HCT116 (cell line): ENCODE measurements around the gene CFAP410. TPM values are rescaled to one million over a fixed set of nuclear protein-coding genes. Genes with fewer than 3 reads are reported as not detected.

Experiments
- ATAC-seq: fragments of 200-7000 bp; cut with Tn5 transposase; 2 replicates; pipeline ENCODE4 v1.9.1; 2020; ENCODE audit warnings: mild to moderate bottlenecking, moderate library complexity
- BruUV-seq: library from RNA; stranded (reverse); fragments of 400-500 nt; replicated peaks from 2 replicates; lab custom pipeline; 2021; lab: Mats Ljungman, UMichigan
- CTCF ChIA-PET: fragments of 300-600 bp; sonication (Branson Sonifier 250); formaldehyde crosslinking; loops from one replicate; lab custom pipeline; 2021; ENCODE audit warnings: antibody characterized with exemption; lab: Charles Lee
- POLR2A ChIA-PET: fragments of 300-600, 350-600 bp; sonication (Branson Sonifier 250); formaldehyde crosslinking; loops from one replicate; lab custom pipeline; 2021; ENCODE audit warnings: antibody characterized with exemption; lab: Charles Lee
- RAD21 ChIA-PET, 2 experiments: fragments of 300-600 bp; sonication (Branson Sonifier 250); formaldehyde crosslinking; loops; one replicate each; lab custom pipeline; 2023; ENCODE audit warnings: low total read pairs in 2 of 2; ENCODE audit not compliant: uncharacterized antibody in 2 of 2, unreplicated experiment in 2 of 2, low non-redundant PET in 1 of 2; lab: Charles Lee
- DNase-seq: peaks from one replicate; pipeline ENCODE4 v3.0.0-alpha.2; 2010; ENCODE audit warnings: low read depth, low spot score
- H2AFZ ChIP-seq: fragments of 200-600 bp; shearing (Covaris generic), sonication (generic); 2 replicates; pipeline ENCODE4 v1.6.1; 2017; ENCODE audit warnings: low read depth, mixed run types, mixed read lengths, antibody characterized with exemption, low read length; ENCODE audit not compliant: poor library complexity, severe bottlenecking
- H3K27ac ChIP-seq: 2 replicates; pipeline ENCODE4 v1.5.1; 2012; ENCODE audit warnings: low read depth, low read length
- H3K27me3 ChIP-seq: fragments of 200-600 bp; sonication (generic); 2 replicates; pipeline ENCODE4 v1.6.1; 2016; ENCODE audit warnings: mixed run types, low read length, mixed read lengths; ENCODE audit not compliant: insufficient read depth
- H3K36me3 ChIP-seq, 2 experiments: fragments of 200-500 bp in 1 of 2; fragments of 200-600 bp in 1 of 2; sonication (Bioruptor generic) in 1 of 2; sonication (generic) in 1 of 2; 2 replicates each; pipeline versions ENCODE4 v1.5.1 to v1.6.1; 2014 to 2016; ENCODE audit warnings: low read length in 2 of 2, inconsistent platforms in 1 of 2, mixed read lengths in 1 of 2, mixed run types in 1 of 2; ENCODE audit not compliant: insufficient read depth in 2 of 2, control insufficient read depth in 1 of 2
- H3K4me1 ChIP-seq, 2 experiments: fragments of 200-600 bp in 1 of 2; sonication (generic) in 1 of 2; 2 replicates each; pipeline versions ENCODE4 v1.5.1 to v1.6.1; 2012 to 2017; ENCODE audit warnings: low read length in 2 of 2, inconsistent platforms in 1 of 2, mild to moderate bottlenecking in 1 of 2, mixed read lengths in 1 of 2, mixed run types in 1 of 2, moderate library complexity in 1 of 2; ENCODE audit not compliant: insufficient read depth in 2 of 2, control insufficient read depth in 1 of 2
- H3K4me2 ChIP-seq: fragments of 200-600 bp; sonication (generic); 2 replicates; pipeline ENCODE4 v1.6.1; 2017; ENCODE audit warnings: mixed run types, low read length, mixed read lengths
- H3K4me3 ChIP-seq, 2 experiments: fragments of 200-600 bp in 1 of 2; sonication (generic) in 1 of 2; replicated peaks in 1 of 2; 2 replicates each; pipeline ENCODE4 v1.5.1; 2011 to 2016; ENCODE audit warnings: low read length in 2 of 2, control low read depth in 1 of 2, low read depth in 1 of 2, mild to moderate bottlenecking in 1 of 2, mixed read lengths in 1 of 2, mixed run types in 1 of 2
- H3K79me2 ChIP-seq: fragments of 200-600 bp; sonication (generic); 2 replicates; pipeline ENCODE4 v1.6.1; 2017; ENCODE audit warnings: mild to moderate bottlenecking, mixed run types, low read length, moderate library complexity, mixed read lengths; ENCODE audit not compliant: insufficient read depth
- H3K9ac ChIP-seq: fragments of 200-600 bp; sonication (generic); 2 replicates; pipeline ENCODE4 v1.6.1; 2016; ENCODE audit warnings: low read length, mixed read lengths
- H3K9me2 ChIP-seq: fragments of 200-600 bp; sonication (generic), shearing (Covaris generic); 2 replicates; pipeline ENCODE4 v1.6.1; 2017; ENCODE audit warnings: mixed run types, mild to moderate bottlenecking, moderate library complexity; ENCODE audit not compliant: insufficient read depth
- H3K9me3 ChIP-seq, 2 experiments: fragments of 200-500 bp in 1 of 2; fragments of 200-600 bp in 1 of 2; sonication (Bioruptor generic) in 1 of 2; sonication (generic) in 1 of 2; 2 replicates each; pipeline ENCODE4 v1.6.1; 2014 to 2017; ENCODE audit warnings: low read length in 2 of 2, mixed read lengths in 2 of 2, inconsistent platforms in 1 of 2, low read depth in 1 of 2, mild to moderate bottlenecking in 1 of 2, mixed run types in 1 of 2, moderate library complexity in 1 of 2; ENCODE audit not compliant: control insufficient read depth in 1 of 2, insufficient read depth in 1 of 2
- H4K20me1 ChIP-seq: fragments of 200-600 bp; sonication (generic), shearing (Covaris generic); 2 replicates; pipeline ENCODE4 v1.6.1; 2017; ENCODE audit warnings: mixed run types, mild to moderate bottlenecking, moderate library complexity; ENCODE audit not compliant: insufficient read depth
- ATF3 ChIP-seq: IDR thresholded peaks from 2 replicates; pipeline ENCODE4 v1.6.1; 2012
- CTCF ChIP-seq, 3 experiments: fragments of 200-600 bp in 1 of 3; sonication (generic) in 1 of 3; IDR thresholded peaks in 2 of 3; conservative IDR thresholded peaks in 1 of 3; 2 replicates each; pipeline ENCODE4 v1.5.1; 2012 to 2017; ENCODE audit warnings: low read depth in 2 of 3, low read length in 2 of 3, antibody characterized with exemption in 1 of 3, borderline replicate concordance in 1 of 3, control low read depth in 1 of 3, mild to moderate bottlenecking in 1 of 3, mixed read lengths in 1 of 3, mixed run types in 1 of 3, moderate library complexity in 1 of 3; ENCODE audit not compliant: insufficient read depth in 1 of 3
- ELF1 ChIP-seq: IDR thresholded peaks from 2 replicates; pipeline ENCODE4 v1.6.1; 2012; ENCODE audit warnings: low read depth, borderline replicate concordance
- EZH2 ChIP-seq: fragments of 200-600 bp; sonication (generic); IDR thresholded peaks from 2 replicates; pipeline ENCODE4 v1.6.1; 2017; ENCODE audit warnings: antibody characterized with exemption, mixed run types
- EZH2phosphoT487 ChIP-seq: fragments of 200-600 bp; IDR thresholded peaks from 2 replicates; pipeline ENCODE4 v1.6.1; 2018; ENCODE audit warnings: antibody characterized with exemption, borderline replicate concordance
- RAD21 ChIP-seq: IDR thresholded peaks from 2 replicates; pipeline ENCODE4 v1.6.1; 2012; ENCODE audit warnings: low read depth, mild to moderate bottlenecking
- REST ChIP-seq: IDR thresholded peaks from 2 replicates; pipeline ENCODE4 v1.6.1; 2012; ENCODE audit warnings: low read depth
- SIN3A ChIP-seq: IDR thresholded peaks from 2 replicates; pipeline ENCODE4 v1.6.1; 2012; ENCODE audit warnings: low read depth
- SP1 ChIP-seq: IDR thresholded peaks from 2 replicates; pipeline ENCODE4 v1.6.1; 2012; ENCODE audit warnings: low read depth
- YY1 ChIP-seq: IDR thresholded peaks from 2 replicates; pipeline ENCODE4 v1.6.1; 2011; ENCODE audit warnings: low read length, low read depth, moderate library complexity, mild to moderate bottlenecking; ENCODE audit not compliant: insufficient replicate concordance; ENCODE audit errors: extremely low read depth
- intact Hi-C: fragments of 100-400 bp; cut with micrococcal nuclease; formaldehyde crosslinking; loops from 2 replicates; pipeline ENCODE4 v1.10.0; 2022
- total RNA-seq: library from RNA; stranded (reverse); gene quantifications from one replicate; pipeline ENCODE4 v1.2.1, GENCODE V29; 2021; ENCODE audit not compliant: unreplicated experiment

CFAP410 gene
- total RNA-seq, 1 experiment from 2014 or later, result 15.3 TPM

GRCh38 chr21:44381874-44382273 is 42.7 kb upstream of the CFAP410 start:
- RAD21 ChIA-PET, result no interaction called here
- Histone ChIP-seq H3K79me2 (no peaks in the 10 kb centered on the region), H3K36me3 (no peaks in the 10 kb centered on the region), H3K9me3 (peaks cover 13% of the 10 kb centered on the region in 2 experiments), H3K4me2 (no peak overlapping the region), H3K9ac (no peak overlapping the region), H3K4me3 (no peak overlapping the region), H4K20me1 (no peaks in the 10 kb centered on the region), H3K27me3 (no peaks in the 10 kb centered on the region), H3K27ac (no peak overlapping the region), H3K4me1 (no peaks in the 10 kb centered on the region), H2AFZ (no peak overlapping the region), H3K9me2 (no peaks in the 10 kb centered on the region)
- ATAC-seq (no peak), DNase-seq (no peak)
- CTCF ChIA-PET, result no interaction called here
- intact Hi-C loops, result no loop called here
- TF ChIP-seq YY1, result no peak
- TF ChIP-seq SIN3A, result no peak
- TF ChIP-seq SP1, result no peak
- TF ChIP-seq EZH2phosphoT487, result no peak
- no peak for TF ChIP-seq ATF3
- no peak for TF ChIP-seq RAD21
- TF ChIP-seq EZH2, result no peak
- TF ChIP-seq REST, result no peak
- TF ChIP-seq CTCF (IDR thresholded peaks at IDR 0.05 in 2 of 3, conservative IDR thresholded peaks at IDR 0.05 in 1 of 3; ENCODE audit: borderline replicate concordance in 1 of 3, insufficient read depth in 1 of 3, low read depth in 2 of 3, low read length in 2 of 3), result no peak
- TF ChIP-seq ELF1, result no peak
- POLR2A ChIA-PET, result no interaction called here
- no TSS peak for BruUV-seq
